ENCODE results near the gene TMPRSS7.

GRCh38 chr3:112011376-112011940, 23.1 kb upstream of the TMPRSS7 start:
- TF ChIP-seq CTCF (IDR thresholded peaks at IDR 0.05; ENCODE audit: insufficient read depth, low read length, poor library complexity, severe bottlenecking) (no peak), EZH2phosphoT487 (conservative IDR thresholded peaks at IDR 0.05; ENCODE audit: low read length) (no peak)

All from SU-DHL-6 (cell line).